CD8-positive, alpha-beta memory T cell (primary cell): Measurements from ENCODE around the gene TGIF1. TPM values are rescaled to one million over a fixed set of nuclear protein-coding genes. Genes with fewer than 3 reads are reported as not detected.

Experiments
- CTCF ChIA-PET: fragments of 350-600 bp; sonication (Branson Sonifier 250); formaldehyde crosslinking; loops from one replicate; lab custom pipeline; 2021; ENCODE audit warnings: antibody characterized with exemption; lab: Charles Lee
- POLR2A ChIA-PET: fragments of 350-600 bp; sonication (Branson Sonifier 250); formaldehyde crosslinking; loops from one replicate; lab custom pipeline; 2021; ENCODE audit warnings: antibody characterized with exemption; lab: Charles Lee
- DNase-seq, 5 donors: peaks; one replicate each; pipeline versions ENCODE4 v3.0.0 to v3.0.0-alpha.2; 2020 to 2022; ENCODE audit warnings: mixed read lengths in 1 of 5
- H3K27ac ChIP-seq: one replicate; pipeline ENCODE4 v1.7.0; 2013; ENCODE audit warnings: low read depth, mild to moderate bottlenecking, low read length, moderate library complexity
- H3K27me3 ChIP-seq: 2 replicates; pipeline ENCODE4 v1.7.0; 2013; ENCODE audit warnings: low read length, mild to moderate bottlenecking; ENCODE audit not compliant: insufficient read depth, poor library complexity, severe bottlenecking
- H3K36me3 ChIP-seq: 2 replicates; pipeline ENCODE4 v1.7.0; 2013; ENCODE audit warnings: mild to moderate bottlenecking, low read length, moderate library complexity; ENCODE audit not compliant: insufficient read depth
- H3K4me1 ChIP-seq: 2 replicates; pipeline ENCODE4 v1.7.0; 2013; ENCODE audit warnings: mild to moderate bottlenecking, low read length, moderate library complexity; ENCODE audit not compliant: insufficient read depth
- H3K4me3 ChIP-seq: 2 replicates; pipeline ENCODE4 v1.7.0; 2013; ENCODE audit warnings: mild to moderate bottlenecking, low read length
- H3K9me3 ChIP-seq: 2 replicates; pipeline ENCODE4 v1.7.0; 2013; ENCODE audit warnings: mild to moderate bottlenecking, low read length
- H3K27ac Mint-ChIP-seq, 8 donors: one replicate each; pipeline ENCODE4 v1.8.0; 2020 to 2021; ENCODE audit warnings: mixed read lengths in 8 of 8, mild to moderate bottlenecking in 6 of 8, inconsistent platforms in 3 of 8, moderate library complexity in 3 of 8
- H3K27me3 Mint-ChIP-seq, 2 donors: one replicate each; pipeline ENCODE4 v1.8.0; 2020 to 2021; ENCODE audit warnings: mixed read lengths in 2 of 2, mild to moderate bottlenecking in 1 of 2, moderate library complexity in 1 of 2
- H3K36me3 Mint-ChIP-seq, 3 donors: one replicate each; pipeline ENCODE4 v1.8.0; 2020 to 2021; ENCODE audit warnings: mixed read lengths in 3 of 3, inconsistent platforms in 1 of 3, mild to moderate bottlenecking in 1 of 3
- H3K4me1 Mint-ChIP-seq, 3 donors: one replicate each; pipeline ENCODE4 v1.8.0; 2020 to 2021; ENCODE audit warnings: mixed read lengths in 3 of 3, inconsistent platforms in 1 of 3, mild to moderate bottlenecking in 1 of 3
- H3K4me3 Mint-ChIP-seq, 7 donors: one replicate each; pipeline ENCODE4 v1.8.0; 2020 to 2021; ENCODE audit warnings: mixed read lengths in 7 of 7, mild to moderate bottlenecking in 6 of 7, moderate library complexity in 4 of 7, inconsistent platforms in 2 of 7
- H3K9me3 Mint-ChIP-seq, 5 donors: one replicate each; pipeline ENCODE4 v1.8.0; 2020 to 2022; ENCODE audit warnings: mixed read lengths in 5 of 5, mild to moderate bottlenecking in 3 of 5, moderate library complexity in 2 of 5, inconsistent platforms in 1 of 5
- polyA plus RNA-seq: library from polyadenylated mRNA; unstranded; fragments of 300-500 nt; fragmentation: Illumina TruSeq; gene quantifications from one replicate; pipeline ENCODE4 v1.2.3, GENCODE V29; 2021
- total RNA-seq, 2 experiments: library from RNA; stranded (reverse); gene quantifications; one replicate each; pipeline ENCODE4 v1.2.3, GENCODE V29; 2021

Gene TGIF1
- total RNA-seq (10 to 100 TPM; 36.9 to 38.3 TPM), polyA plus RNA-seq (77.0 TPM)

GRCh38 chr18:3450012-3450798, at the start of gene TGIF1:
TGIF1 (plus strand) TSS chr18:3450172; CDS start chr18:3450490, 318 bp downstream.
- CTCF ChIA-PET, result interaction anchor here (0.8 to 10.0 kb wide), 4 partner anchors 24 to 144 kb away, joined by 3 to 100 read pairs (median 4); no protein-coding TSS in a partner anchor
- Mint-ChIP-seq H3K36me3 (peaks cover 0 to 47% (median 0%) of the 10 kb centered on the region in 3 donors), H3K4me1 (peaks cover 36 to 52% (median 48%) of the 10 kb centered on the region in 3 donors), H3K9me3 (no peaks in the 10 kb centered on the region), H3K27me3 (peaks cover 0 to 19% of the 10 kb centered on the region in 2 donors), H3K27ac (peak within 1 kb of the TSS; percentile 99 to 100 (median 100)), H3K4me3 (peak within 1 kb of the TSS; percentile 85 to 99 (median 97))
- H3K27ac ChIP-seq, result peak within 1 kb of the TSS; percentile 94
- POLR2A ChIA-PET, result interaction anchor here (0.8 to 3.7 kb wide), 9 partner anchors 8 to 155 kb away, joined by 4 to 53 read pairs (median 9); no protein-coding TSS in a partner anchor
- peak within 1 kb of the TSS; percentile 96 for H3K4me3 ChIP-seq
- no peaks in the 10 kb centered on the region for H3K36me3 ChIP-seq
- H3K9me3 ChIP-seq, result no peaks in the 10 kb centered on the region
- peak; percentile 65 to 92 (median 82) for DNase-seq
- H3K27me3 ChIP-seq, result no peaks in the 10 kb centered on the region
- peaks cover 23% of the 10 kb centered on the region for H3K4me1 ChIP-seq

- DNase-seq, result no peak
- CTCF ChIA-PET, result interaction anchor here (1.5 kb wide), 1 partner anchor 11 kb away, joined by 4 read pairs; no protein-coding TSS in a partner anchor
- no peak overlapping the region for H3K27ac Mint-ChIP-seq
- Histone ChIP-seq H3K27ac (no peak overlapping the region), H3K9me3 (no peaks in the 10 kb centered on the region), H3K4me3 (no peak overlapping the region), H3K4me1 (no peaks in the 10 kb centered on the region), H3K36me3 (no peaks in the 10 kb centered on the region), H3K27me3 (no peaks in the 10 kb centered on the region)
- peaks cover 8 to 14% of the 10 kb centered on the region in 2 donors for H3K27me3 Mint-ChIP-seq
- H3K9me3 Mint-ChIP-seq, result peaks cover 0 to 6% (median 0%) of the 10 kb centered on the region in 5 donors
- H3K4me1 Mint-ChIP-seq, result peaks cover 3 to 6% (median 6%) of the 10 kb centered on the region in 3 donors
- peaks cover 0 to 7% (median 0%) of the 10 kb centered on the region in 3 donors for H3K36me3 Mint-ChIP-seq
- POLR2A ChIA-PET, result no interaction called here
- no peak overlapping the region for H3K4me3 Mint-ChIP-seq
Measured at GRCh38 chr18:3400567-3401296, 49.2 kb upstream of the TGIF1 start.

- no peak overlapping the region for H3K27ac ChIP-seq
- CTCF ChIA-PET, result no interaction called here
Measured at GRCh38 chr18:3401669-3402620, 48.0 kb upstream of the TGIF1 start.

GRCh38 chr18:3402982-3403451, 47.0 kb upstream of the TGIF1 start:
- no peak for DNase-seq
- H3K9me3 ChIP-seq, result no peaks in the 10 kb centered on the region
- peaks cover 3 to 6% (median 6%) of the 10 kb centered on the region in 3 donors for H3K4me1 Mint-ChIP-seq

More at GRCh38 chr18:3401669-3402620, 48.0 kb upstream of the TGIF1 start:
- H3K27me3 Mint-ChIP-seq, result peaks cover 6% of the 10 kb centered on the region in 2 donors
- H3K4me3 ChIP-seq, result no peak overlapping the region
- H3K4me3 Mint-ChIP-seq, result no peak overlapping the region
- peaks cover 0 to 6% (median 0%) of the 10 kb centered on the region in 5 donors for H3K9me3 Mint-ChIP-seq
- peaks cover 0 to 7% (median 1%) of the 10 kb centered on the region in 3 donors for H3K36me3 Mint-ChIP-seq
- H3K4me1 ChIP-seq, result no peaks in the 10 kb centered on the region
- H3K4me1 Mint-ChIP-seq, result peaks cover 3 to 6% (median 6%) of the 10 kb centered on the region in 3 donors
- H3K27ac Mint-ChIP-seq, result peak overlapping the region in 1 of 8 donors; percentile 33
- H3K27me3 ChIP-seq, result no peaks in the 10 kb centered on the region
- no peaks in the 10 kb centered on the region for H3K36me3 ChIP-seq
- POLR2A ChIA-PET, result no interaction called here
- no peaks in the 10 kb centered on the region for H3K9me3 ChIP-seq
- DNase-seq, result no peak

GRCh38 chr18:3405713-3406112, 44.3 kb upstream of the TGIF1 start:
- Mint-ChIP-seq H3K27me3 (peaks cover 0 to 3% of the 10 kb centered on the region in 2 donors), H3K4me1 (peaks cover 3 to 6% (median 6%) of the 10 kb centered on the region in 3 donors), H3K36me3 (peaks cover 0 to 1% (median under 1%) of the 10 kb centered on the region in 3 donors), H3K9me3 (no peaks in the 10 kb centered on the region), H3K27ac (no peak overlapping the region), H3K4me3 (no peak overlapping the region)
- CTCF ChIA-PET, result no interaction called here
- Histone ChIP-seq H3K27ac (no peak overlapping the region), H3K4me1 (no peaks in the 10 kb centered on the region), H3K9me3 (no peaks in the 10 kb centered on the region), H3K27me3 (no peaks in the 10 kb centered on the region), H3K4me3 (no peak overlapping the region), H3K36me3 (no peaks in the 10 kb centered on the region)
- POLR2A ChIA-PET, result no interaction called here
- DNase-seq, result no peak

More at GRCh38 chr18:3402982-3403451, 47.0 kb upstream of the TGIF1 start:
- Mint-ChIP-seq H3K4me3 (no peak overlapping the region), H3K36me3 (peaks cover 0 to 7% (median 1%) of the 10 kb centered on the region in 3 donors), H3K27me3 (peaks cover 3 to 6% of the 10 kb centered on the region in 2 donors), H3K9me3 (peaks cover 0 to 6% (median 0%) of the 10 kb centered on the region in 5 donors), H3K27ac (no peak overlapping the region)
- Histone ChIP-seq H3K4me1 (no peaks in the 10 kb centered on the region), H3K27me3 (no peaks in the 10 kb centered on the region), H3K27ac (no peak overlapping the region), H3K4me3 (no peak overlapping the region), H3K36me3 (no peaks in the 10 kb centered on the region)
- POLR2A ChIA-PET, result no interaction called here
- CTCF ChIA-PET, result no interaction called here

GRCh38 chr18:3408107-3408506, 41.9 kb upstream of the TGIF1 start:
- ChIA-PET POLR2A (no interaction called here), CTCF (no interaction called here)
- Mint-ChIP-seq H3K9me3 (no peaks in the 10 kb centered on the region), H3K4me3 (no peak overlapping the region), H3K27ac (peak overlapping the region in 1 of 8 donors; percentile 57), H3K4me1 (peaks cover 7 to 17% (median 14%) of the 10 kb centered on the region in 3 donors), H3K27me3 (peaks cover 0 to 3% of the 10 kb centered on the region in 2 donors), H3K36me3 (peaks cover 0 to 1% (median 0%) of the 10 kb centered on the region in 3 donors)
- Histone ChIP-seq H3K27ac (no peak overlapping the region), H3K4me1 (no peaks in the 10 kb centered on the region), H3K36me3 (no peaks in the 10 kb centered on the region), H3K9me3 (no peaks in the 10 kb centered on the region), H3K27me3 (no peaks in the 10 kb centered on the region), H3K4me3 (no peak overlapping the region)
- DNase-seq, result no peak

GRCh38 chr18:3409811-3410210, 40.2 kb upstream of the TGIF1 start:
- no peak overlapping the region for H3K27ac Mint-ChIP-seq
- no peak for DNase-seq
- no peaks in the 10 kb centered on the region for H3K9me3 Mint-ChIP-seq
- H3K4me3 Mint-ChIP-seq, result no peak overlapping the region
- H3K4me3 ChIP-seq, result no peak overlapping the region
- no peaks in the 10 kb centered on the region for H3K9me3 ChIP-seq
- no peaks in the 10 kb centered on the region for H3K36me3 ChIP-seq
- peaks cover 0 to 1% (median 0%) of the 10 kb centered on the region in 3 donors for H3K36me3 Mint-ChIP-seq
- POLR2A ChIA-PET, result no interaction called here
- H3K27ac ChIP-seq, result no peak overlapping the region
- H3K4me1 ChIP-seq, result no peaks in the 10 kb centered on the region
- peaks cover 7 to 14% (median 12%) of the 10 kb centered on the region in 3 donors for H3K4me1 Mint-ChIP-seq
- H3K27me3 Mint-ChIP-seq, result peaks cover 0 to 3% of the 10 kb centered on the region in 2 donors
- CTCF ChIA-PET, result no interaction called here
- H3K27me3 ChIP-seq, result no peaks in the 10 kb centered on the region
